ENCODE data around the gene IGF2.
A peak's percentile ranks its signal among the peaks of the same experiment; 100 is the strongest.

The IGF2 gene

DNA sequence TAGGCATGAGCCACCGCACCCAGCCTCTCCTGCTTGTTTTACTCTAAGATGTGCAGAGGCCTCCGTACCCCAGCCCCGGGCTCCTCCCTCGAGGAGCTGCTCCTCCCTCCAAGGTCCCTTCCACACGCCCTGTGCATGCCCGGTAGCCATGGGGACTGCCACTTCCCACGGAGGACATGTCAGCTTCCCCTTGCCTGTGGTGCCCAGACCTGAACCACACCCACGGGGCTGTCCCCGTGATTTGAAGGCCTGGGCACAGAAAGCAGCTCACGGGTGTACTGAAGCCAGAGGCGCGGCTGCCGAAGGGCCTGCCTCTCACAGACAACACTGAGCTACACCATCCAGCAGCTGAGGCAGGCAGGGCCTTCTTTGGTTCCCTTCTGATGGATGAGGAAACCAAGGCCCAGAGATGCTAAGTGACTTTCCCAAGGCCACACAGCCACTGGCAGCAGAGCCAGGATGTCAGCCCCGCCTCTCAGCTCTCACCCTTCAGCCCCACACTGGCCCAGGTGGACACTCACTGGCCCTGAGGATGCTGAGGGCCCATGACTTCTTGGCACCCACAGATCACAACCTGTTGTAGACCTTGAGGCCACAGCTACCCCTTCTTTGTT lies 14.5 kb upstream of the IGF2 start:
- DNase-seq = peak; percentile 60 to 70

DNA sequence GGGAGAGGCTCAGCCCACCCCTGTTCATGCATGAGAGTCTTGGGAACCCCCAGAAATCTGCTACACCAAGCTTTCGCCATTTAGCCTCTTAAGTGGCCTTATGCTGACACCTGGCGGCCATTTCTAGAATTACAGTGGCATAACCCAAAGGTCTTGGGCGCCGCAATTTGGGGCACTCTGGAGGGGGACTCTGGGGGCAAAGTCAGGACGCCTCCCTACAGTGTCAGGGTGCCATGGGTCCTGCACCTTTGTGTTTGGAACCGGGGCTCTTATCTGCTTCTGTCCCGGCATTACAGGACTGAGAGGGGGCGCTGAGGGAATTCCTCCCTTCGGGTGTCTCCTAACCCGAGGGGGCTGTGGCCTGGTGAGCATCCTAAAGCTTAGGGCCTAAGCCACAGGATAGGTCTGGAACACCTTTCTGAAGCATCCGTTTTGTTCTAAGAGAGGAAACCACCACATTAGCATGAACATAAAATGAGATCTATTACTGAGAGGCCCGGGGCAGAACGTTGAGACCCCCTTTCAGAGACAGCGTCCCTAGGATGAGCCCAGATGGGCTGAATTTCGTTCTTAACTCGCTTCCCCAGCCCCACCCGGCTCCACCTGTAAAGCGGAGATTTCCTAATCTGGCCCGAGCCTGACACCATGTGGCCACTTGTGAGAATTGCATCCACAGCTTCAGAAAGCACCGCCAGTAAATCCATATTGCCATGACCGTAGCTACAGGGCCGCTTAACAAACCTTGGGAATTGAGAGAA lies 12.5 kb upstream of the IGF2 start:
- peak; percentile 71 to 73 for DNase-seq

DNA sequence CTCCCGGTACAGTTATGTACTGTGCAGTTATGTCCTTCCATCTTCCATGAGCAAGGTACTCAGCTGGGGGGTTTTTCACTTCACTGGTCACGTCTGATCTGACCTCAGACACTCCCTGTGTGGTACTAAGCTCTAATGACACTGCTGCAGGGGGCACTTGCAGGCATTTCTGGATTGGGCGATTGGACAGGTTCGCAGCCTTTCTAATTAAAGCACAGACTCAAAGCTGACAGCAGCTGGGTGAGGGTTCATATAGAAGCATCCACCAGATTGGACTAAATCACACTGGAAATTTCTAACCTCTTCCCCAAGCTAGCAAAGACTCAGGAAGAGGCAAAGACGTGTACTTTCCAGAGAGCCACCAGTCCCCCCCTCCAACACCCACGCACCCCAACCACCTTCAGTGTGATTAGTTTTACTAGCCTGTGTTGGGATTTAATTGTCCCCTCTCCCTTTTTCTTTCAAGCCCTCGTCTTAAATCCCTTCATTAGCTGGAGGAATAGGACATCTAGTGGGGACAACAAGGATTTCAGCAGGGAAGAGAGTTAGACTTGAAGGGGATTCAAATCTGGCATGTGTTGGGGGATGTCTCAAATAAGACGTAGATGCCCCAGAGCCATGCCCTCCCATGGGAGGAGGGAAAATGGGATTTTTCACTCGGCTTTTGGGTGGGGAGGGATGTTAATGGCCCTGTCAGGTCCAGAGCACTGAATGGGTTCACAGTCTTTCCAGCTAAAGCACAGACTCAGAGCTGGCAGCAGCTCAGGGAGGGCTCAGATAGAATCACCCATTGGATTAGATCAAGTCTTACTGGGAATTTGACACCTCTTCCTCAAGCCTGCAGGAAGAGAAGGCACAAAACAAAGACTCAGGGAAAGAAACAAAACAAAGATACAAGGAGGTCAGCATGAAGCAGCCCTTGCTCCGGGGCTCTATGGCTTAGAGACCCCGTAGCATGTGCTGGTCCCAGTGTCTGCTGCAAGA lies 11.0 kb upstream of the IGF2 start:
- DNase-seq = no peak

DNA sequence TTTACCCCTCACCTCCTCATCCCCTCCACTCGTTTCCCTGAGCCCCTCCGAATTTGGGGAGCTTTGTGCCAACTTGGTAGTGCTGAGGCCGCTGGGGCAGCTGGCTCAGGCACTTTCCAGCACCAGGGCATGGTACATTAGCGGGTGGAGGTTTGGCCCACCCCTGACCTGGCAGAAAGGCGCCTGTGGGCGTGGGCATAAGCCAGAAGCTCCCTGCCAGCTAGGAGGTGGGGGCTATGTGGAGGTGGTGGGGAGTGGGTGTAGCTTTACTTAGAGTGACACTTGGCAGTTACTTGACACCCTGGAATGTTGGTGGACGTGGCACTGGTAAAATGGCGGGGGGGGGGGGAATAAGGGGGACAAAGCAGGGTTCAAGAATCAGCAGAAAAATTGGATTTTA lies 10.3 kb upstream of the IGF2 start:
- DNase-seq = no peak

DNA sequence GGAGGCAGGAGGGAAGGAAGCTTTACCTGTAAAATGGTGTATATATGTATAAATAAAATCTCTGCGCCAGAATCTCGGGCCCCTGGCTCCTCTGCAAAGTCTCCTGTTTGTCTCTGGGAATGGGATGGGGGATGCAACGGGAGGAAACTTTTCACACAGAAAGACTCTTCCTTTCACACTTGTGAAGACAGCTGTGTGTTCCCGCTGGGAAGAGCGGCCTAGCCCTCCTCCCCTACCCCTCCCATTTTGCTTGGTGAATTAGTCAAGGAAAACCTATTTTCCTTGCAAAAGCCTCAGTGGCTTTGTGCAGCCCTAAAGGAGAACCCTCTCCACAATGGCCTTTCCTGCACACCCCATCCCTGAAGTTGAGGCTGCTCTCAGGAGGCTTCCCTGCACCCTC lies 9.4 kb upstream of the IGF2 start:
- DNase-seq = no peak

DNA sequence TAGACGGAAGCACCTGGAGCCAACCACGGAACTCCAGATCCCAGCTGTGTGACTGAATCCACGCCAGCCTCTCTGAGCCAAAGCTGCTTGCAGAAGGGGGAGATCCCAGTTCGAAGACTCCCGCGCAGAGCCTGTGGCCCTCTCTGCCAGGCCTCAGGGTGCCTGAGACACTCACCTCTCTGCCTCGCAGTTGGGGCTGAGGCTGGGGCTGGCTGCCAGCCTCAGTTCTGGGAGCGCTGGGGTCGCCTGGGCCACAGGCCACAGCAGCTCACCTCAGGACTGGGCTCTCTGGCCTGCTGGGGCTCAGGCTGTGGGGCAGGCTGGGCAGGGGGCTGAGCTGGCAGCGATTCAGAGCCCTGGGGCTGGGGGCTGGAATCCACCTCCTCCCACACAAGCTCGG lies 8.2 kb upstream of the IGF2 start:
- DNase-seq = no peak

DNA sequence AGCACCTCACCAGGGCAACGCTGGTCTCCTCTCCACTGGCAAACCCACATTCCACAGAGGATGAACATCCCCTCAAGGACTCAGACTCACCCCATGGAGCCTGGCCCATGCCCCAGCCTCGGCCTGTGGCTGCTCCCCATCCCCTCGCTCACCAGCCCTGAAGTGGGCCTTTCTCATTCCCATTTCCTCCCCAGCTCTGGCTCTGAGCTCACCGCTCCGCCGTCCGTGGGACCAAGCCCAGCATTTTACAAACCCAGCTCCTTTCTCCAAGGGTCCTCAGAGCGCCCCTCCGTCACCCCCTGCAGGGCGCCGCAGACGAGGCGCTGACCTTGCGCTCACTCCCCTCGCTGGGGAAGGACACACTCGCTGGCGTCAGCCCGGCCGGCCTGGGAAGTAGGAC lies 6.9 kb upstream of the IGF2 start:
- DNase-seq = no peak

DNA sequence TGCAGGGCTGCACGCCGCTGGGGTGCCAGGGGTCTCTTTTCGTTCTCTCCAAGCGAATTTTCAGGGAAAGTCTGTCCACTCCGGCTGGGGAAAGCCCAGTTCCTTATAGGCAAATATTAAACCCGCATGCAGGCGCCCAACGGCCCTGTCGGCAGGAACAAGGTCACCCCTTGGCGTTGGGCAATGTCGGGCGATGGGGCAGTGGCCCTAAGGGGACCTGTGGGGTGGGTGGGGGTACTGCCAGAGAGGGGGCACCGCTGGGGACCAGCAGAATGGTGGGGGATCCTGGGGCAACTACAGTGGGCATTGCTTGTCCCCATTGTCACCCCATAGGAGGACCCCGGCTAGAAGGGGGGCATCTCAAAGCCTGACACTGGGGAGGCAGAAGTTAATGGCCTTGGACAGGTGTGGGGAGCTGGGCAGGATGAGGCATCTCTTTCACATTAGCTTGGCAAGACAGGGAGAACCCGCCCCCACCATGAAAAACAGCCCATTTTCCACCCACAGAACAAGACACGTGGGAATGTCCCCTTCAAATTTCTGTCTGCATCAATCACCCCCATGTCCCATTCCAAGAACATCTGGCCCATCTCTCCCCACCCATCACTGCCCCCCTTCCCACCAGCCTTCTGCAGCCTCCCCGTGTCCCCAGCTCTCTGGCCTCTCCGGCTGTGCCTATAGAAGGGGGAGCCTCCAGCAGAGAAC lies 5.5 kb upstream of the IGF2 start:
- no peak for DNase-seq

DNA sequence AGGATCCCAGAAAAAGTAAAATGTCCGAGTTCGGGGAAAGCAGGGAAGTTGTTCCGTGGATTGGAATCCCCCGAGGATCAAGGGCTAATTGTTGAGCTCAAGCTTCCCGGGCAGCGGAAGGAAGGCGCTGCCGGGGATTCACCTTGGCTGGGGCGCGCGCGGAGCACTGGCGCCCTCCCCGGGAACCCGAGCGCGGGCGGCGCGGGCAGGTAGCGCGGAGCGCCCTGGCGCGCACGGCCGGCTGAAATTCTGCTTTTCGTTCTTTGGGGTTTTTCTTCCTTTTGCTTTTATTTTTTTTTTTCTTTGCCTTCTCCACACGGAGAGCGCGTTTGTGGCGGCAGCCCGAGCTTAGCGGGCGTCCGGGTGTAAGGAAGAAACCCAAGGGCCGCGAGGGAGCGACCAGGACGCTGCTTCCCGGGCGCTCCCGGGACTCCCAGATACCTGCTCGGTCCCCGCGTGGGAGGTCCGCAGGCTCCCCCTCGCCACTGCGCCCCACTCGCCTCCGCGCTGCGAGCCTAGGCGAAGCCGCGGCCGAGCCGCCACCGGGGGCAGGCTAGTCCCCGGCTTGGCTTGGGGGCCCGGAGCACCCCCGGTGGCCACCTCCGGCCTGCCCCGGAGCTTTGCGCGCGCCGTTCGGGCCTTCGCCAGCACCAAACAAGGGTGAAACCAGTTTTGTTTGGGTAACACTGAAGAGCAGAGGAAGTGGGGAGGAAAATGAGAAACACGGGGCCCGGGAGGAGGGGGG lies 4.8 kb upstream of the IGF2 start:
- no peak for DNase-seq

DNA sequence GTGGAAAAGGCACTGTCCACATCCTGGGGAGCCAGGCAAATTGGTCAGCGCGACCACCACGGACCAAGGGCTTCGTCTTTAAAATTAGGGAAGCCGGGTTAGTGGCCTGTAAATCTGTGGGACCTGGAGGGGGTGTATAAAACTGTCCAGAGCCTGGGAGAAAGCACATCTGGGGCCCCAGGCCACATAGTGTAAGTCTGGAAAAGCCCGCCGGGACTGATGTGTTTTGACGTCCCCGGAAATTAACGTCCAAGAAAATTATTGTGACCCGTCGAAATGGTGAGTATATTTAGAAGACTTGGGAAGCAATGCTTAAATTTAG lies 4.2 kb upstream of the IGF2 start:
- no peak for DNase-seq

DNA sequence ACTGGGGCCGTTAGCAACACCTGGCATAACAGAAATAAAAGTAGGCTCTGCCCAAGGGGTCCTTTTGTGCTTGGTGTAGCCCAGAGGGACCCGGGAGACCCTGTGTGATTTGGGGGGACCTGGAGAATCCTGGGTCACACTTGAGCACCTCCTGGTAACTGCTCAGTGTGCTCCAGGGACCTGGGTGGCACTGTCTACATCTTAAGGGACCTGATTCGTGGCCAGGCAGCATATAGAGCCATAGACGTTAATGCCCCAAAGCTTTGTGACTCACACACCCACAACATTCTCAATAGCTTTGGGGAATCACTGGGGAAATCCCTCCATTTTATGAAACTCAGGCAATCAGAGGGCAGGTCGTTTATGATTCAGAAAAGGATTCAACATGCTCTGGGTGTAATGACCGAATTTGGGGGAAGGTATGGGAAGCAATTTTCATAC lies 3.6 kb upstream of the IGF2 start:
- DNase-seq = peak; percentile 6 to 15

DNA sequence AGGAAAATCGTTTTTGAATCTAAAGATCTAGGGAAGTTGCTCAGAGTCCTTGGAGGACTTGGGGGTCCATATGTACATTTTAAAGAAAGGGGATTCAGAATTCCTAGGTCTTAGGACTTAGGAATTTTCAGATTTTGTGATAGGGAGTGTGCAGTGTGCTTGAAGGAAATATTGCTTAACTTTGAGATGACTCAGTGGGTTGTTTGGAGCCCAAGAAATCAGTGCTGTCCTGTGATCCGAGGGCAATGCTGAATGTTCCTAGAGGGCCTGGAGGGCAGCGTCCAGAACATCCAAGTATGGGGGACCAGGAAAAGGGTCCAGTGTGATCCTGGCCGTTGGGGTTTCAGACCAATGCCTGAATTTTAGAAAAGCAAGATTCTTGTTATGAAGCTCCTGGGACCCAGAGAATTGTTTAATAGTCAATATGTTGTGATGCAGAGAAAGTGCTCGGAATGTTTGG lies 3.1 kb upstream of the IGF2 start:
- DNase-seq = peak; percentile 3 to 11

DNA sequence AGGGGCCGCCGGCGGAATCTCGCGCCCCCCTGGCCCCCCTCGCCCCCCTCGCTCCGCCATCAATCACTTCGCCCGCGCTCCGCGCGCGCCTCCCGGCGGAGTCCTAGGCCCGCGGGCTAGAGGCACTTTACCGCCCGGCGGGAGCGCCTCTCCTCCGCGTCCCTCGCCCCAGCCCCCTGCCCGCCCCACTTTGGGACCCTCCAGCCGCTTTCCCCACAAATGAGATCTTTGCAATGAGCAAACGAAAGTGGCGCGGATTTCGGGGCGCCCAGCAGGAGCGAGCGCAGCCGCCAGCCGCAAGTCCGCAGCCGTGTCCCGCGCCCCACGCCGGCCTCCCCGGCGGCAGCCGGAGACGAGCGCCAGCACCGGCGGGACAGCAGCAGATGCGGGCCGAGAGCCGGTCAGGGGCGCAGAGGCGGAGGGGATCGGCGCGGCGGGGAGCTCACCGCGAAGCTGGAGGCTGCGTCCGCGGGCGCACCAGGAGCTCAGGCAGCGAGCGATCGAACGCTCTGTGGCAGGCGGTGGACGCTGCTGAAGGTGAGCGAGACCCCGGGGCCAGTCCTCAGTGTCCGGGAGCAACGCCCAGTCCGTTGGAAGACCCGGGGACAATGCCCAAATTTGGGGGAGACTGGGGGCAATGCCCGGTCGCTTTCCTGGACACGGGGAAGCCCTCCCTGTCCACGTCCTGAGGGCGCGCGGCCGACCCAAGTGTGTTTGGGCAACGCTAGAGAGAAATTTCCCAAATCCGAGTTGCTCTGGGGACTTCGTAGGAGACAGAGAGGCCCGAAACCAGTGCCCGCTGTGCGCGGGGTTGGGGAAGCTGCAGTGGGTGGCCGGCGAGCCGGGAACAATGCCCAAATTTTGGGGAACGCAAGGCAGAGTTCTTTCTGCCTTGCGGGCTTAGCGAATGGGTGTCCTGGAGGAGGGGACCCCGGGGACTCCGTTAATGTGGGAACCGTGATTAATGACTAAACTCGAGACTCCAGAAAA lies 1.5 kb upstream of the IGF2 start:
- DNase-seq = no peak

DNA sequence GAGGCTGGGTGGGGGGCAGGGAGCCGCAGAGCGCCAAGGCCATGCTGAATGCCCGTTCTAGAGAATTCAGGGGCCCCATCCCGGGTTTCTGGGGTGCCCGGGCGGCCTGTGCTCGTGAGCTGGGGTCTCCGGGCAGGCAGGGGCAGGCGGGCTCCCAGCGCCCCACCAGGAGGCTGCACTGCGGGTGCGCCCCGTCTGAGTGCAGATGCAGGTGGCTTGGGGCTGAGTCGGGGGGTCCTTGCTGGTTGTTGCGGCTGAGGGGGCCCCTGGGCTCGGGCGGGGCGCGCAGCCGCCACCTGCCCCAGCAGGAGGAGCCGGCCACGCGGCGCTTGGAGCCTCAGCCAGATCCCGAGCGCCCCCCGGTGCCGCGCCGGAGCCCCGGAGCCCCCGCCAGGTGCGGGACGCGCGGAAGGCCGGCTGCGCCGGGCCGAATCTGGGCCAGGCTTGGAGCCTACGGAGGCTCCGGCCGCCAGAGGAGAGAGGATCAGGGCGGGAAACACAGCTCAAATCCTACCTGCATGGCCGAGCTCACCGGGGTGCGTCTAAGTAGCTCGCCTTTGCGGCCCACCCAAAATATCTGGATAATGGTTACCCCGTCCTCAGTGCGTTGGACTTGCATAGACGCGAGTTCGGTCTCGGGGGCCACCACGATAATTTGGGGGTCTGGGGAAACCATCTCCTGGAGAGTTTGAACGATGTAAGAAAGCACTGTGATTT lies 590 bp upstream of the IGF2 start:
- no peak for DNase-seq

DNA sequence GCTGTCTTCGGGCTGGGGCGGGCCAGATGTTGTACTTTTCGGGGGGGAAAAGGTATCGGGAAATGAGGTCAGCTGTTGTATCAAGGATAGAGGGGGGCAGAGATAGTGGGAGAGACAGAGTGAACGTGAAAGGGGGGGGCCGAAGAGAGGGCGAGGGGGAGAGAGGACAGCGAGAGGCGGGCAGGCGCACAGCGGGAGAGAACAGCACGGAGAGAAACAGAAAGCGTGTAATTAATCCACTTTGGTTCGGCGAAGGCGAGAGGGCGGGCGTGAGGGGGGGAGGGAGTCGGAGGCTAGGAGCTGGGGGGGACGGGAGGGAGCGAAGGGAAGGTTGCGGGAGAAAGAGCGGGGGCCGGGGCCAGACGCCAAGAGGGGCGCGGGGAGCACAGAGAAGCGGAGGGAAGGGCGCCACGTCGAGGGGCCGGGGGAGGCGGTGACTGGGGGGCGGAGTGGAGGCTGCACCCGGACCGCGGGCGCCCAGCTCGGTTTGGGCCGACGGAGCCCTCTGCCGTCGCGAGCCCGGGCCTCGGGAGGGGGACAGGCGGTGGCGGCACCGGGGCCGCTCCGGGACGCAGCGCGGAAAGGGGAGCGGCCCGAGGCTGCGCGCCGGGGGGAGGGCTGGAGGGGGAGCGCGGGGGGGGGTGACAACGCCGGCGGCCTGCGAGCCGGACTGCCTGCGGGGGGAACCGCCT lies 612 bp downstream of the IGF2 start:
- DNase-seq = no peak

DNA sequence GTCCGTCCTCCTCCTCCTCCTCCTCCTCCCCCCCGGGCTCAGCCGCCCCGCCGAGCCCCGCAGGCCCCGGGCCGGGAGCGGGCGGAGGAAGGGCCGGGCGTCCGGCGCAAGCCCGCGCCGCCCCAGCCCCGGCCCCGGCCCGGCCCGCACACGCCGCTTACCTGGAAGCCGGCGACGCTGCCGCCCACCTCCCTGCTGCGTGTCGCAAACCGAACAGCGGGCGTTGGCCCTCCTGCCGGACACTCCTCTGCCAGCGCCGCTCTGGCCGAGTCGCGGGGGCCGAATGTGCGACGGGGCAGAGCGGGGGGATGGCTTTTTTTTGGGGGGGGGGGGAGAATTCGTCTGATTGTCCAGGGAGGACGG lies 1.1 kb downstream of the IGF2 start:
- no peak for DNase-seq

DNA sequence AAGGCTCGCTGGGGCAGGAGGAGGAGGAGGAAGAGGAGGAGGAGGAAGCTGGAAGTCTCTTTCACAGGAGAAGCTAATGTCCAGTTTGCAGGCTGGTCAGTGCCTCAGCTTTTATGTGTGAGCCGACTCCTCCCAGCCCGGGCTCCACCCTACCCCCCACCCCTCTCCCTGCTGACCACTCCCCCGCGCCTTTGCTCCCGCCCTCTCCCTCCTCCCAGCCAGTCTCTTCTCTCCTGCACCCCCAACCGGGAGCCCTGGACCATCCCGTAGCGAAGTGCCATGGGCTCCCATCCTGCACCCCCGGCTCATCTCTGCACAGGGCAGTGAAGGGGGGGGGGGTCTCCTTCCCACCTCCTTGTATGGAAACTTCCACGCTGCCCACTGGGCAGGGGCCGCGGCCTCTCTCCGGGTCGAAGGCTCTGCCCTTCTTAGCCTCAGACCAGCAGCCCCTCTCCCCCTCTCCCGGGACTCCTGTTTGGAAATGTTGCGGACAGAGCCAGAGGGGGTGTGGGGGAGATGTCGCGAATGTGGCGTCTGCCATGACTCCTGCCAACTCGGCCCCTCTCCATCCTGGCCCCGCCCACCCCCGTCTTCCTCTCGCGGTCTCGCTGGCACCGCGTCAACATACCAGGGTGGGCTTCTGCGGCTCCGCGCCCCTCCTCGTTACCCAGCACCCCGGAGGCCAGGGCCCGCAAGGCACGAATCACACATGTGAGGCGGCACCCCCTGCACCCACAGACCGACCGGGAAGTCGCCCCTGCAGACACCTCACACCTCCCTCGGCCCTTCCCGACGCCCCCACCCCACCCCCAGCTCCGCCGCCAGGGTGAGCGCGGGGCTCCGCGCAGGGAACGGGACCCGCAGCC lies 1.8 kb downstream of the IGF2 start:
- DNase-seq = peak in 1 of 2 donors; percentile 2

DNA sequence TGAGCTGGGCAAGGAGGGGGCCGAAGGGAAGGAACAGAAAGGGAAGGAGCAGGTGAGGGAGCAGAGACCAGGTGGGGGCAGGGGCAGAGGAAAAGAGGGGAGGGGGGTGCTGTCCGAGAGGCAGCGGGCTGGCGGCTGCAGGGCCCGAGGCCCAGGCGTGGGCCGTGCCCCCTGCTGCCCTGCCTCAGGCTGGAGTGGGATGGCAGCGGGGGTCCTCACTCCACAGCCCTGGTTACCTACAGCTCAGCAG lies 2.3 kb downstream of the IGF2 start:
- no peak for DNase-seq
